ENCODE measurements around the gene GLYAT. TPM values are rescaled to one million over a fixed set of nuclear protein-coding genes. Genes with fewer than 3 reads are reported as not detected.

The GLYAT gene
- total and polyA plus RNA-seq, 2 of the 8 experiments (the other 6 are each of a cell fraction or from before 2014, with no cell fraction given), result not detected

- ChIA-PET POLR2A (ENCODE audit: partially characterized antibody) (no interaction called here), CTCF (ENCODE audit: partially characterized antibody) (interaction anchor here (1.4 kb wide), 1 partner anchor 10 kb away, joined by 3 read pairs; no protein-coding TSS in a partner anchor)
- no peak overlapping the region for H4K8ac ChIP-seq (ENCODE audit: extremely low read depth, insufficient read depth, low read length)
- H3K9ac ChIP-seq (replicated peaks in 1 of 4; ENCODE audit: extremely low read depth in 1 of 4, low read depth in 3 of 4, low read length in 3 of 4), result no peak overlapping the region
- H3K4me1 ChIP-seq (replicated peaks in 1 of 4; ENCODE audit: control insufficient read depth in 3 of 4, insufficient read depth in 4 of 4, low read length in 3 of 4), result no peaks in the 10 kb centered on the region
- 92% methylated on average over 1 of the region's 1 CpG; no CpG with 5 or more reads in 1 of the 2 experiments for WGBS, 2 experiments (ENCODE audit: extremely low coverage in 1 of 2, insufficient coverage in 1 of 2, insufficient read length in 1 of 2, insufficient replicate concordance in 2 of 2, low coverage in 1 of 2, low lambda C conversion rate in 2 of 2, missing lambda C conversion rate in 1 of 2)
- H2AK5ac ChIP-seq (ENCODE audit: low read depth, low read length), result no peak overlapping the region
- H3K23ac ChIP-seq (ENCODE audit: insufficient read length), result no peak overlapping the region
- H3K23me2 ChIP-seq (ENCODE audit: low read depth, low read length), result no peaks in the 10 kb centered on the region
- no peak overlapping the region for H2BK20ac ChIP-seq (ENCODE audit: low read length)
- no peak overlapping the region for H3K14ac ChIP-seq (ENCODE audit: insufficient read length)
- no peak overlapping the region for H2AFZ ChIP-seq (ENCODE audit: low read length)
- H2BK15ac ChIP-seq (ENCODE audit: low read length), result no peak overlapping the region
- no peak overlapping the region for H3K56ac ChIP-seq (replicated peaks; ENCODE audit: insufficient read length, low read depth, low read length)
- no peak overlapping the region for H3K4me2 ChIP-seq (ENCODE audit: insufficient read depth in 1 of 2, low read depth in 2 of 2, low read length in 2 of 2)
- TF ChIP-seq CTBP2 (IDR thresholded peaks at IDR 0.05; ENCODE audit: borderline replicate concordance, insufficient read depth, insufficient read length, low read length) (no peak), TBP (IDR thresholded peaks at IDR 0.05; ENCODE audit: low read depth, low read length) (no peak), KDM5A (IDR thresholded peaks at IDR 0.05; ENCODE audit: low read length) (no peak), YY1 (IDR thresholded peaks at IDR 0.05; ENCODE audit: low read depth, low read length) (no peak), PHF8 (conservative IDR thresholded peaks at IDR 0.05; ENCODE audit: low read depth, low read length) (no peak), TAF1 (IDR thresholded peaks at IDR 0.05; ENCODE audit: low read depth, low read length) (no peak), HDAC6 (IDR thresholded peaks at IDR 0.05; ENCODE audit: low read depth, low read length) (no peak), CTCF (IDR thresholded peaks at IDR 0.05; ENCODE audit: control extremely low read depth in 1 of 3, insufficient read depth in 1 of 3, low read depth in 1 of 3, low read length in 3 of 3) (no peak), RBBP5 (IDR thresholded peaks at IDR 0.05; ENCODE audit: borderline replicate concordance, low read depth, low read length) (no peak)
- no peak overlapping the region for H3K4ac ChIP-seq (replicated peaks; ENCODE audit: insufficient read length, low read depth, low read length)
- no peak overlapping the region for H3K4me3 ChIP-seq (ENCODE audit: extremely low read depth in 1 of 4, insufficient read depth in 2 of 4, low read depth in 3 of 4, low read length in 4 of 4)
- H2BK120ac ChIP-seq (replicated peaks; ENCODE audit: low read depth, low read length), result no peak overlapping the region
- H3K79me2 ChIP-seq (ENCODE audit: control insufficient read depth in 1 of 2, insufficient read depth in 2 of 2, low read length in 2 of 2), result no peaks in the 10 kb centered on the region
- no peak overlapping the region for H2BK5ac ChIP-seq (ENCODE audit: low read depth, low read length)
- H3K18ac ChIP-seq (ENCODE audit: extremely low read depth, low read length), result no peak overlapping the region
- FAIRE-seq (no peak), DNase-seq (ENCODE audit: low read depth in 1 of 2, low spot score in 2 of 2) (no peak)
- H3K79me1 ChIP-seq (ENCODE audit: low read depth, low read length), result no peaks in the 10 kb centered on the region
- H3K9me3 ChIP-seq (ENCODE audit: insufficient read depth in 2 of 2, low read depth in 1 of 2, low read length in 1 of 2), result peaks cover 36 to 51% of the 10 kb centered on the region in 2 experiments
- no peaks in the 10 kb centered on the region for H3K36me3 ChIP-seq (ENCODE audit: control insufficient read depth in 2 of 4, insufficient read depth in 4 of 4, low read length in 3 of 4)
- no peak overlapping the region for H4K5ac ChIP-seq (ENCODE audit: insufficient read length, low read depth, low read length)
- H4K20me1 ChIP-seq (replicated peaks in 1 of 2; ENCODE audit: control insufficient read depth in 1 of 2, insufficient read depth in 2 of 2, low read length in 2 of 2), result no peaks in the 10 kb centered on the region
- H2BK12ac ChIP-seq (ENCODE audit: low read depth, low read length), result no peak overlapping the region
- H4K91ac ChIP-seq (replicated peaks; ENCODE audit: insufficient read length, low read length), result no peak overlapping the region
- no peaks in the 10 kb centered on the region for H3K27me3 ChIP-seq (replicated peaks in 1 of 4; ENCODE audit: control insufficient read depth in 3 of 4, extremely low read depth in 1 of 4, insufficient read depth in 3 of 4, low read length in 3 of 4)
- H3K27ac ChIP-seq (ENCODE audit: low read depth, low read length), result no peak overlapping the region
Measured at GRCh38 chr11:58741127-58741526, 9.4 kb upstream of the GLYAT start.

Data from H1 (cell line).